MCF 10A (cell line): ENCODE measurements around the gene RERE. TPM values are rescaled to one million over a fixed set of nuclear protein-coding genes. Genes with fewer than 3 reads are reported as not detected.
A peak's percentile ranks its signal among the peaks of the same experiment; 100 is the strongest.
"Not testable (repeated sequence)": the region's sequence is repeated elsewhere in the genome, so short reads cannot be mapped to it uniquely, and the experiment has no call there.

Experiments
- BruUV-seq: library from RNA; stranded (reverse); fragments of 400-500 nt; replicated peaks from 2 replicates; lab custom pipeline; 2021; lab: Mats Ljungman, UMichigan
- CTCF ChIA-PET: fragments of 300-600 bp; sonication (Branson Sonifier 250); formaldehyde crosslinking; extraction: SDS; loops from one replicate; lab custom pipeline; 2021; ENCODE audit warnings: antibody characterized with exemption, inconsistent platforms; lab: Yijun Ruan, JAX
- POLR2A ChIA-PET: fragments of 300-600, 350-650 bp; sonication (Branson Sonifier 250); formaldehyde crosslinking; extraction: SDS; loops from one replicate; lab custom pipeline; 2020; ENCODE audit warnings: antibody characterized with exemption, inconsistent platforms; lab: Yijun Ruan, JAX
- DNase-seq: peaks from one replicate; pipeline ENCODE4 v3.0.0-alpha.2; 2018; ENCODE audit not compliant: unreplicated experiment
- H3K27ac Mint-ChIP-seq: one replicate; pipeline ENCODE4 v1.8.0; 2022; ENCODE audit warnings: mild to moderate bottlenecking, low read depth, mixed read lengths; ENCODE audit not compliant: unreplicated experiment
- H3K27me3 Mint-ChIP-seq: one replicate; pipeline ENCODE4 v1.8.0; 2022; ENCODE audit warnings: mixed read lengths; ENCODE audit not compliant: insufficient read depth, unreplicated experiment
- H3K36me3 Mint-ChIP-seq: one replicate; pipeline ENCODE4 v1.8.0; 2022; ENCODE audit warnings: mild to moderate bottlenecking, moderate library complexity, mixed read lengths; ENCODE audit not compliant: insufficient read depth, unreplicated experiment
- H3K4me1 Mint-ChIP-seq: one replicate; pipeline ENCODE4 v1.8.0; 2022; ENCODE audit warnings: mixed read lengths; ENCODE audit not compliant: insufficient read depth, unreplicated experiment
- H3K4me3 Mint-ChIP-seq: one replicate; pipeline ENCODE4 v1.8.0; 2022; ENCODE audit warnings: mild to moderate bottlenecking, moderate library complexity, mixed read lengths; ENCODE audit not compliant: unreplicated experiment
- H3K9me3 Mint-ChIP-seq: one replicate; pipeline ENCODE4 v1.8.0; 2022; ENCODE audit warnings: mixed read lengths; ENCODE audit not compliant: unreplicated experiment
- CTCF ChIP-seq: fragments of 200-600 bp; IDR thresholded peaks from one replicate; pipeline ENCODE4 v1.8.0; 2022; ENCODE audit warnings: antibody characterized with exemption, mild to moderate bottlenecking; ENCODE audit not compliant: unreplicated experiment
- intact Hi-C: fragments of 100-400 bp; cut with micrococcal nuclease; formaldehyde crosslinking; loops from 2 replicates; pipeline ENCODE4 v1.14.1; 2022
- total RNA-seq: library from RNA; stranded (reverse); gene quantifications from 2 replicates; pipeline ENCODE4 v1.2.3, GENCODE V29; 2022

The RERE gene
- total RNA-seq, 1 experiment from 2014 or later = 48.4 TPM

GRCh38 chr1:8455700-8456307, 361.6 kb downstream of the RERE start:
- H3K4me3 Mint-ChIP-seq = no peak overlapping the region
- intact Hi-C loops = no loop called here

GRCh38 chr1:8450312-8450711, 367.1 kb downstream of the RERE start:
- Mint-ChIP-seq H3K27ac (no peak overlapping the region), H3K4me3 (no peak overlapping the region), H3K36me3 (peaks cover 22% of the 10 kb centered on the region), H3K9me3 (no peaks in the 10 kb centered on the region), H3K27me3 (no peaks in the 10 kb centered on the region), H3K4me1 (no peaks in the 10 kb centered on the region)
- no peak for TF ChIP-seq CTCF
- POLR2A ChIA-PET = interaction anchor here (0.5 kb wide), 1 partner anchor 31 kb away, joined by 4 read pairs; no protein-coding TSS in a partner anchor
- CTCF ChIA-PET = no interaction called here
- intact Hi-C loops = no loop called here
- BruUV-seq = no TSS peak
- DNase-seq = no peak

More at GRCh38 chr1:8455700-8456307, 361.6 kb downstream of the RERE start:
- CTCF ChIA-PET = interaction anchor here (1.0 kb wide), 1 partner anchor 16 kb away, joined by 4 read pairs; no protein-coding TSS in a partner anchor
- POLR2A ChIA-PET = interaction anchor here (0.9 to 2.2 kb wide), 6 partner anchors 14 to 70 kb away, joined by 3 to 8 read pairs (median 4); no protein-coding TSS in a partner anchor
- no peak for DNase-seq
- no peaks in the 10 kb centered on the region for H3K9me3 Mint-ChIP-seq
- peaks cover 17% of the 10 kb centered on the region for H3K4me1 Mint-ChIP-seq
- TF ChIP-seq CTCF = no peak
- H3K27me3 Mint-ChIP-seq = no peaks in the 10 kb centered on the region
- H3K36me3 Mint-ChIP-seq = peaks cover 11% of the 10 kb centered on the region
- no TSS peak for BruUV-seq
- H3K27ac Mint-ChIP-seq = peak overlapping the region; percentile 76

DNA sequence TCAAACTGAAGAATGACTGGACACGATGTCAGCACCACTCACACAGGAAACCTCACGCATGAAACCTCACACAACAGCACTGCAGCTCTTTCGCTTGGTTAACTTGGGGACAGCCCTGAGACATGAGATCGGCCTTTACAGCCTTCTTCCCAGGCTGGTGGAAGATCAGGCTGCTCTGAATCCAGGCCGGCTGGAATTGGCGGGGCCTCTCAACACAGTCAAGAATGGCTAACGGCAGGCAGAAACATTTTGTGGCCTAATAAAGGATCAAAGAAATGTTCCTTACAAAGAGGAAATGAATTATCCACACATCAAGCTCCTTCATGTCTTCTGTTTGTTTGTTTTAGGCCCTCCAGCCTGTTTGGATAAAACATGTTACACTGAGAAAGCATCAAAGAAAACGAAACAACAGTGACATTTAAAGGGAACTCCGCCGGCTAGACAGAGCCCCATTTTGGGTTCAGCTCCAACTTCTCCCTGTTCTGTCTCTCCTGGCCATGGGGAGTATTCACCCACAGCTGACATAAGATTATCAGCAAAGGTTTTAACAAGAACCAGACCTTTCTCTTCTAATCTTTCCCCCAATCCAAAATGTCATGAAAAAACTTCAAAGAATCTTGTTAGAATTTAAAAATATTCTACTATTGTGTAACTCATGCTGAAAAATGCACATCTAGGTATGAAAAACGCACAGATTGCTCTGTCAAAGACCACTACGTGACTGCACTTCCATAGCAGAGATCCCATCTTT, 368.4 kb downstream of the RERE start:
- H3K4me3 Mint-ChIP-seq = no peak overlapping the region
- POLR2A ChIA-PET = interaction anchor here (0.9 kb wide), 1 partner anchor 40 kb away, joined by 4 read pairs; no protein-coding TSS in a partner anchor
- intact Hi-C loops = no loop called here
- TF ChIP-seq CTCF = no peak
- H3K4me1 Mint-ChIP-seq = no peaks in the 10 kb centered on the region
- no peak overlapping the region for H3K27ac Mint-ChIP-seq
- H3K27me3 Mint-ChIP-seq = no peaks in the 10 kb centered on the region
- H3K36me3 Mint-ChIP-seq = peaks cover 19% of the 10 kb centered on the region
- no TSS peak for BruUV-seq
- no peak for DNase-seq
- CTCF ChIA-PET = no interaction called here
- no peaks in the 10 kb centered on the region for H3K9me3 Mint-ChIP-seq

GRCh38 chr1:8448505-8448904, 368.9 kb downstream of the RERE start:
- peaks cover 19% of the 10 kb centered on the region for H3K36me3 Mint-ChIP-seq
- DNase-seq, BruUV-seq, intact Hi-C loops, H3K4me3 Mint-ChIP-seq, H3K27ac Mint-ChIP-seq, H3K9me3 Mint-ChIP-seq, H3K27me3 Mint-ChIP-seq, H3K4me1 Mint-ChIP-seq, POLR2A ChIA-PET, CTCF ChIA-PET: not testable (repeated sequence)
